Measurements from ENCODE around the gene IGSF23.

GRCh38 chr19:44684892-44685863 is 71.8 kb downstream of the IGSF23 start:
- TF ChIP-seq CTCF (IDR thresholded peaks at IDR 0.05 in 4 of 5, conservative IDR thresholded peaks at IDR 0.05 in 1 of 5) (no peak), POLR2A (IDR thresholded peaks at IDR 0.05) (no peak)

All from gastrocnemius medialis (tissue), 4 donors.